Esophagus muscularis mucosa (tissue), 4 donors: ENCODE data around the gene ELOB. TPM values are rescaled to one million over a fixed set of nuclear protein-coding genes. Genes with fewer than 3 reads are reported as not detected.
A peak's percentile ranks its signal among the peaks of the same experiment; 100 is the strongest.

Experiments used
- DNase-seq: peaks from one replicate; pipeline ENCODE4 v3.0.0-alpha.2; 2017; ENCODE audit errors: extremely low spot score
- H3K27ac ChIP-seq, 4 donors: fragments of 200-600 bp; sonication (generic); replicated peaks in 1 of 4; 1 replicate in 3 of 4; 2 replicates in 1 of 4; pipeline ENCODE4 v1.5.1; 2016 to 2019; ENCODE audit warnings: mild to moderate bottlenecking in 1 of 4
- H3K27me3 ChIP-seq, 4 donors: fragments of 200-600 bp; sonication (generic); one replicate each; pipeline versions ENCODE4 v1.5.1 to v1.6.0; 2016 to 2019
- H3K36me3 ChIP-seq, 4 donors: fragments of 200-600 bp; sonication (generic); one replicate each; pipeline ENCODE4 v1.5.1; 2016 to 2019
- H3K4me1 ChIP-seq, 4 donors: fragments of 200-600 bp; sonication (generic); one replicate each; pipeline ENCODE4 v1.5.1; 2016 to 2019
- H3K4me3 ChIP-seq, 4 donors: fragments of 200-600 bp; sonication (generic); 1 replicate in 2 of 4; 2 replicates in 2 of 4; pipeline ENCODE4 v1.5.1; 2016 to 2019; ENCODE audit warnings: mild to moderate bottlenecking in 4 of 4, moderate library complexity in 1 of 4
- H3K9me3 ChIP-seq, 4 donors: fragments of 200-600 bp; sonication (generic); 1 replicate in 3 of 4; 2 replicates in 1 of 4; pipeline ENCODE4 v1.5.1; 2016 to 2019
- EP300 ChIP-seq: sonication (generic); formaldehyde crosslinking; IDR thresholded peaks from one replicate; pipeline ENCODE4 v1.6.1; 2017; ENCODE audit warnings: antibody characterized with exemption
- POLR2A ChIP-seq: fragments of 450-650 bp; IDR thresholded peaks from one replicate; pipeline ENCODE4 v1.6.1; 2017; ENCODE audit warnings: antibody characterized with exemption, moderate library complexity, mild to moderate bottlenecking, low read depth
- POLR2AphosphoS5 ChIP-seq, 2 donors: sonication (generic); formaldehyde crosslinking; IDR thresholded peaks; one replicate each; pipeline ENCODE4 v1.6.1; 2017; ENCODE audit warnings: antibody characterized with exemption in 2 of 2
- WGBS: methylation state at CpG from one replicate; pipeline ENCODE4 v1.1.5; 2018; 5-methylcytosine and 5-hydroxymethylcytosine counted together
- intact Hi-C: fragments of 100-400 bp; cut with DNase I; formaldehyde crosslinking; loops from one replicate; pipeline ENCODE4 v1.15.1; 2023
- total RNA-seq, 4 donors: library from RNA; depleted of rRNA; stranded (reverse); fragments of >200 nt; gene quantifications; one replicate each; pipeline versions ENCODE4 v1.1.0 to v1.2.1, GENCODE V29; 2016
- TF ChIP-seq, protein P1 (sequence below), 3 experiments: fragments of 200-600 bp in 2 of 3; fragments of 450-650 bp in 1 of 3; sonication (generic) in 2 of 3; IDR thresholded peaks; one replicate each; pipeline ENCODE4 v1.5.1; 2017 to 2019; ENCODE audit warnings: antibody characterized with exemption in 3 of 3, mild to moderate bottlenecking in 2 of 3, moderate library complexity in 1 of 3

Gene ELOB
- total RNA-seq, 4 donors from 2014 or later: 199 to 229 (median 213) TPM

DNA sequence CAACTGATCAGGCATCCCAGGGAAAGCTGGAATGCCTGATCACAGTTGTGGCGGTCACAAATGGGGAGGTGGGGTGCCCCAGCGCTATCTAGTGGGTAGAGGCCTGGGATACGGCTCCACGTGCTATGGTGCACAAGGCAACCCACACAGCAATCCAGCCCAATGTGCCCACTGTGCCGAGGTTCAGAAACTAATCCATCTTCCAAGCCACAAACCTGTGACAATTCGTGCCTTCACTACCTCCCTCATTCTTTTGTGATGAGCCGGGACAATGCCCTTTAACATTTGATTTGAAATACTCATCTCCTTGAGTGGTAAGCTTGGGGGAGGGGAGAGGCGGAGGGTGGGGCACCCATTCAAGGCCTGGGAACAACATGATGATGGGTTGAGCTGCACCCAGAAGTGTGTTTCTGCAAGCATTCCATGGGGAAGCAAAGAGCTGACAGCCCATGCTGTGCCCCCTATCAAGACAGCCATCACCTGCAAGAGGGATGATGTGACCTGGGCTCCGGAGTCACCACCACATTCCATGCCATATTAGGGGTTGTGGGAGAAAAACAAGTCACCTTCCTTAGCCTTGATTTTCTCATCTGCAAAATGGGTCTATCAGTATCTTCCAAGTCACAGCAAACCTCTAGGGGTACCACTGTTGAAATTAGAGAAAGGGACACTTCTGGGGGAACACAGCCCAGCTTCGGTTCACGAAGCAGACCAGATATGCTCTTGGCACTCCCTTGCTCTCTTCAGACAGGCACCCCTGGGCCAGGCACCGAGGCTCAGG is 3.7 kb downstream of the ELOB start:
- peaks cover 27 to 64% (median 60%) of the 10 kb centered on the region in 4 donors for H3K4me1 ChIP-seq
- H3K27ac ChIP-seq: peak overlapping the region in 1 of 4 donors; percentile 54
- TF ChIP-seq POLR2A (no peak), POLR2AphosphoS5 (IDR thresholded peaks at IDR 0.05) (no peak), EP300 (no peak)
- TF ChIP-seq, protein P1, sequence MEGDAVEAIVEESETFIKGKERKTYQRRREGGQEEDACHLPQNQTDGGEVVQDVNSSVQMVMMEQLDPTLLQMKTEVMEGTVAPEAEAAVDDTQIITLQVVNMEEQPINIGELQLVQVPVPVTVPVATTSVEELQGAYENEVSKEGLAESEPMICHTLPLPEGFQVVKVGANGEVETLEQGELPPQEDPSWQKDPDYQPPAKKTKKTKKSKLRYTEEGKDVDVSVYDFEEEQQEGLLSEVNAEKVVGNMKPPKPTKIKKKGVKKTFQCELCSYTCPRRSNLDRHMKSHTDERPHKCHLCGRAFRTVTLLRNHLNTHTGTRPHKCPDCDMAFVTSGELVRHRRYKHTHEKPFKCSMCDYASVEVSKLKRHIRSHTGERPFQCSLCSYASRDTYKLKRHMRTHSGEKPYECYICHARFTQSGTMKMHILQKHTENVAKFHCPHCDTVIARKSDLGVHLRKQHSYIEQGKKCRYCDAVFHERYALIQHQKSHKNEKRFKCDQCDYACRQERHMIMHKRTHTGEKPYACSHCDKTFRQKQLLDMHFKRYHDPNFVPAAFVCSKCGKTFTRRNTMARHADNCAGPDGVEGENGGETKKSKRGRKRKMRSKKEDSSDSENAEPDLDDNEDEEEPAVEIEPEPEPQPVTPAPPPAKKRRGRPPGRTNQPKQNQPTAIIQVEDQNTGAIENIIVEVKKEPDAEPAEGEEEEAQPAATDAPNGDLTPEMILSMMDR (IDR thresholded peaks at IDR 0.05): no peak
- DNase-seq: no peak
- no peaks in the 10 kb centered on the region for H3K27me3 ChIP-seq
- intact Hi-C loops: loop anchor here (2.0 to 10.0 kb wide), 2 partner anchors 21 to 151 kb away; partner anchors contain the start of gene SRRM2
- WGBS: 83% methylated on average over 9 of the region's 12 CpGs
- H3K9me3 ChIP-seq: no peaks in the 10 kb centered on the region
- H3K4me3 ChIP-seq: no peak overlapping the region
- H3K36me3 ChIP-seq: peaks cover 39 to 69% (median 66%) of the 10 kb centered on the region in 4 donors

DNA sequence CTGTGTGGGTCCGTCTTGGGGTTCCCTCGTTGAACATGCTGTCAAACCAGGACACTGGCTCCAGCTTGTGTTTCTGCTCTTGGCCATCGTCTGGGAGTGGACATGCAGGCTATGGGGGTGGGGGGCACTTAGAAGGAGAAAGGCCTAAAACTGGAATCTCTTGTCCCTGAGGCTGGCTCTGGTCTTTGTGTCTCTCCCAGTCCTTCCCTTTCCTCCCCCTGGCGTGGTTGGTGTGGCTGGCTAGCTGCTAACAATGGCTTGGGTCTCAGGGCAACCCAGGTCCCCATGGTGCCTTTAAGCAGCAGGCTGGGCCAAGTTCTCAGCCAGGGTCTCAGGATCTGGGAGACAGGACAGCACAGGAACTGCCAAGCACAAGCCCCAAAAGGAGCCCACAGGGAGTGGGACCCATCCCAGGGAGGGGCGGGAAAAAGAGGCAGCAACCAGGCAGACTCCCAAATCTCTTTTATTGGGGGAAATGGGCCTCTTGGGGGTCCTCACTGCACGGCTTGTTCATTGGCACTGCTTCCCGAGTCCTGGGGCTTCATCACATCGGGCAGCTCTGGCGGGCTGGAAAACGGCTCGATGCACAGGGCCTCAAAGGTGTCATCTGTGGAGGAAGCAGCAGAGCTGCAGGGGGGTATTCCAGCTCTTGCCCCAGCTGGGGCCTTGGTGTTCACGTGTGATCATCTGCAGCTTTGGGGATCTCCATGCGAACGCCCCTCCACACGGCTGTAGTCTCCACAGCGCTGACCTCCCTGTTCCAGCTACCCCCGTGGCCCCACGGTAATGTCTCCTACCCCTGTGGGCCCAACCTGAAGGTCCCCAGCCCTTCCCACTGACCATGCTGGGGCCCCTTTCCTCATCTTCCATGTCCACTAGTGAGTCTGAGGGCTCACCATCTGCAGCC is 5.3 kb downstream of the ELOB start:
- no peak overlapping the region for H3K4me3 ChIP-seq
- intact Hi-C loops: loop anchor here (2.0 to 10.0 kb wide), 2 partner anchors 19 to 153 kb away; partner anchors contain the start of gene SRRM2
- no peak for TF ChIP-seq POLR2AphosphoS5 (IDR thresholded peaks at IDR 0.05)
- H3K9me3 ChIP-seq: no peaks in the 10 kb centered on the region
- WGBS: 70% methylated on average over 18 of the region's 18 CpGs
- no peak for DNase-seq
- no peaks in the 10 kb centered on the region for H3K27me3 ChIP-seq
- peaks cover 54 to 86% (median 83%) of the 10 kb centered on the region in 4 donors for H3K36me3 ChIP-seq
- H3K27ac ChIP-seq: peak overlapping the region in 1 of 4 donors; percentile 51
- peaks cover 25 to 74% (median 65%) of the 10 kb centered on the region in 4 donors for H3K4me1 ChIP-seq

DNA sequence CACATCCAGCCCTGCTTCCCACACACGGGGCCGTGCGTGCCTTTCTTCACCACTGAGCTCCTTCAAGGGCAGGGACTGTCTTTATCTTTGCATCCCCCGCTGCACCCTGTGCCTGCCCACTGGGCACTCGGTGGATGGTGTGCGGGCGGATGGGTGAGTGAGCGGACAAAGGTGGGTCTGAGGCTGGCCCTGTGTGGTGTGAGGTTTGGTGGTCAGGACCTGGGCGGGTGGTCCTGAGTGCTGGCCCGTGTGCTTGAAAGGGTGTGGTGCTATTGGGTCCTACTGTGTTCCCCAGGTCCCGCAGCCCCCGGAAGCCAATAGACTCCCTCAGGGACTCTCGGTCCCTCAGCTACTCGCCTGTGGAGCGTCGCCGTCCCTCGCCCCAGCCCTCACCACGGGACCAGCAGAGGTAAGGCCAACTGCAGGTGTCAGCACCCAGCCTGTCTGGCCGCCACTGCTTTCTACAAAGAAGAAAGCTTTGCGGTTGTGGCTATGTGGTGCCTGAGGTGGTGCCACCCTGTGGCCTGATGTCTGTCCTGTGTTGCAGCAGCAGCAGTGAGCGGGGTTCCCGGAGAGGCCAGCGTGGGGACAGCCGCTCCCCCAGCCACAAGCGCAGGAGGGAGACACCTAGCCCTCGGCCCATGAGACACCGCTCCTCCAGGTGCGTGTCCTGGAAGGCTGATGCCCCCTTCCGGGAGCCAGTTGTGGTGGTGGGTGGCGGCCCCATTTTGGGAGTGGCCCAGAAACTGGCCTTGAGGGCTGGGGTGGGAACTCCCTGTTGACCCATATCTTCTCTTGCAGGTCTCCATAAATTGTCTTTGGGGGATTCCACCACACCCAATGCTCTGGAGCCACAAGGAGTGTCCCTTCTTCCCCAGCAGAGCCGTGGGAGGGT is 6.8 kb downstream of the ELOB start:
- 89% methylated on average over 27 of the region's 32 CpGs for WGBS
- Histone ChIP-seq H3K9me3 (no peaks in the 10 kb centered on the region), H3K36me3 (peaks cover 68 to 99% (median 97%) of the 10 kb centered on the region in 4 donors), H3K27ac (peak overlapping the region in 3 of 4 donors; percentile 26 to 51 (median 28)), H3K4me1 (peaks cover 12 to 62% (median 53%) of the 10 kb centered on the region in 4 donors), H3K27me3 (no peaks in the 10 kb centered on the region), H3K4me3 (no peak overlapping the region)
- intact Hi-C loops: loop anchor here (10.0 kb wide), 1 partner anchor 154 kb away; no protein-coding TSS in a partner anchor
- TF ChIP-seq EP300: no peak
- TF ChIP-seq POLR2A: no peak
- no peak for TF ChIP-seq POLR2AphosphoS5 (IDR thresholded peaks at IDR 0.05)
- TF ChIP-seq, protein P1 (IDR thresholded peaks at IDR 0.05): no peak
- no peak for DNase-seq

DNA sequence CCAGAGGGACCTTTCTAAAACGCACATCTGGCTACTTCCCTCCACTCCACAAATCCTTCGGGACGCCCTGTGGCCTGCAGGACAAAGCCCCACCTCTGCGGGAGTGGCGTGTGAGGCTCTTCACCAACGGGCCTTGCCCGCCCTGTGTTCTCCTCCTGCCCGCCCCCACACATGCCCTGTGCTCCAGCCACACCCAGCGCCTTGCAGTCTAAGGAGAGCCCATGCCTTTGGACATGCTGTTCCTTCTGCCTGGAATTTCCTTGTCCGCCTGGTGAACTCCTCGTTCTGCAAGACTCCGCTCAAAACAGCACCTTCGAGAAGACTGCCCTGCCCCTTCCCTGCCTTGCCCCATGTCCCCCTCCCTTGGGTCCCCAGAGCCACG is 7.4 kb downstream of the ELOB start:
- TF ChIP-seq, protein P1 (IDR thresholded peaks at IDR 0.05): no peak
- TF ChIP-seq EP300 (no peak), POLR2A (no peak), POLR2AphosphoS5 (IDR thresholded peaks at IDR 0.05) (no peak)
- 72% methylated on average over 14 of the region's 14 CpGs for WGBS
- Histone ChIP-seq H3K27ac (peak overlapping the region in 3 of 4 donors; percentile 8 to 51 (median 28)), H3K27me3 (no peaks in the 10 kb centered on the region), H3K4me3 (no peak overlapping the region), H3K4me1 (peaks cover 8 to 55% (median 47%) of the 10 kb centered on the region in 4 donors), H3K36me3 (peaks cover 71 to 99% (median 97%) of the 10 kb centered on the region in 4 donors), H3K9me3 (no peaks in the 10 kb centered on the region)
- DNase-seq: no peak
- intact Hi-C loops: loop anchor here (10.0 kb wide), 1 partner anchor 155 kb away; no protein-coding TSS in a partner anchor
